GM21526 (cell line): ENCODE measurements around the gene EXPH5.
A peak's percentile ranks its signal among the peaks of the same experiment; 100 is the strongest.

Experiments used
- ATAC-seq: cut with Tn5 transposase; IDR thresholded peaks from one replicate; pipeline ENCODE4 v1.9.1; 2021; ENCODE audit warnings: moderate library complexity; ENCODE audit not compliant: unreplicated experiment, low FRiP score

Gene EXPH5

DNA sequence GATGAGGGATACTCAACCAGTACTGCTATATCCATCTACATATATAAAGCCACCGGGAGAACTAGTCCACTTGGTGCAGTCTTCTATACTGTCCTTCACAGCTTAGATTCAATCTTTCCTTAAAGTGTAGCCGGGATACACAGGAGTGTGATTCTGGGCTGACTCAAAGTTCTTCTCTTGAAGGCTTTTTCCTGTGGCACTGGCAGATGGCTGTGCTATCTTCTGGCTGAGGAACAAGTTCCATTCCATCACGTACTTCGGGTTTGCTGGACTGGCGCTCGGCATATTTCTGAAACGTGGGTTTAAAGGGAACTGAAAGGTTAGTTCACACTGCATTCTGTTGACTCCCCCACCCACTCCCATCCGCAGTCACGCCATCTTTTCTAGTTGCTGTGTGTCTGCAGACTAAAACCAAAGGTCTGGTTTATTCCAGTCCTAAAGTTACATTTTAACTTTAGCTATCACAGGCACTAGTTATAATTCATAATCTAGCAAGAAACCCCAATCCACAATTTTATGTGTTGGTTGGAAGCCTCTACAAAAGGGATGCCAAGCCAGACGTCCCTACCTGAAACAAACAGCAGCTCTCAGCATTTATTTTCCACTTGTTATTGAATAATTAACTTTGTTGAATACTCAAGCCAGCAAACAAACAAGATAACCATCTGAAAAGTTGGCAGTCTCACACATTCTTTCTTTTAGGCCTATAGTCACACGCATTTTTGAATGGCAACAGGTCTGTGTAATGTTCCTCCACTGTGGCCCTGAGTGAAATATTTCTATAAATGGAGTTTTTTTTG is 118.7 kb downstream of the EXPH5 start:
- no peak for ATAC-seq

DNA sequence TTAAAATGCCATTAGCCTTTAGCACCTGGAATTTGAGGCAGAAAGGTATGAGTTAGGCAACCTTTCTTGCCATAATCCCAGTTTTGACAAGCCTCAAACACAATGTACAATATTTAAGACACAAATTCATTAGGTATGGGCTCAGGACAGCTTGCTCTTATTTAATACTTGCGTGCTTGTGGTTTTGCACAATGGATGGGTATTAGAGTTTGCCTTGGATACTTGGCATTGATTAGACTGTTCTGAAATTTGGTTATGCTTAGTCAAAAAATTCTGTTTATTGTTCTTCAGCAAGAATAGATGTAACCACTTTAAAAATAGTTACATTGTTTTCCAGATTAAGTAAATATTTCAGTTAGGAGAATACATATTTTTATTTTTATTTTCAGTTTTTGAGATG is 120.9 kb downstream of the EXPH5 start:
- no peak for ATAC-seq

DNA sequence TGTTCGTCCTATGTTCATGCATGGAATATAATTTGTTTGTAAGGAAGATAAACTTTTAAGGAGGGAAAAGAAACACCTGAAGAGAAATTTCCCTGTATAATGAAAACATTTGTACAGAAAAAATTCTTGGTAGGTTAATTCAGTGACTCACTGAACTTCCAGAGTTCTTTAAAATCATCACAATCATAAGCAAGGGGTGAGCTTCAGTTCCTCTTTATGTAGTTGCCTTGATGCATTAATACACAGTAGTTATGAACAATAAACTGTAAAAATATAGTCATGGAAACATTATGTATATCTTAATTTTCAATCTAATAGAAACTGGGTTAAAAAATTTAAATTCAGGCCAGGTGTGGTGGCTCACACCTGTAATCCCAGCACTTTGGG is 125.1 kb downstream of the EXPH5 start:
- ATAC-seq = no peak

DNA sequence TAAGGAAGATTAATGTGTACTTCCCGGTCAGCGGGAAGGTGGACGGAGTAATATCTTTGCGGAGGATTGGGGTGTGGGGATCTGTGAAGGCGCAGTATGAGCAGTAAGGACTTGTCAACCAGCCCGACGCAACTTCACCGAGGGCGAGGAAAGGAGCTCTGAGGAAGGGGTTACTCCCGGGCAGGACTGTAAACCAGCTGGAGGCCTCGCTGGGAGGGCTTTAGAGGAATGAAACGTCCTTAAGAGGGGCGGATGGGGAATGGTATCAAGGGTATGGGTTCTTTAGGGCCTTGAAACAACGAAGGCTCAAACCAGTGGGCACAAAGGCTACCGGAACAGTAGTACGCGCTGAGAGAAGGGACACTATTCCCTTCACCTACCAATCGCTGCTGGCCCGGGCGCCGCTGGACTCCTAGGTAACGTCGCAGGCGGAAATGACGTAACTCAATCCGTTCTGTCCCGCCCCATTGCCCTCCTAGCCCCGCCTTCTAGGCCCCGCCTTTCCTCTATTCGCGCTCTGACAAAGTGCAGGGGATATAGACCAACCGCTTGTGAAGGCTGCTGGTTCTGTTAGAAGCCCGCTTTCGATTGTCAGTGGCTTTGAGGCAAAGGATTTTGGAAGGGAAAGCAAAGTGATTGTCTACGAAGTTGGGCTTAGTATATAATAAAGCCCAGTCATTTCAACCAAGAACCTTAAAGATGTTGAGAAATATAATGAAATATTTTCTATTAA is 126.3 kb downstream of the EXPH5 start, which contains the start of gene C11orf65:
Gene C11orf65, minus strand, starts transcription at position 439 of the 733 bp plus-strand sequence. CDS start 5,970 bp downstream, outside the sequence.
- peak; percentile 99 for ATAC-seq

DNA sequence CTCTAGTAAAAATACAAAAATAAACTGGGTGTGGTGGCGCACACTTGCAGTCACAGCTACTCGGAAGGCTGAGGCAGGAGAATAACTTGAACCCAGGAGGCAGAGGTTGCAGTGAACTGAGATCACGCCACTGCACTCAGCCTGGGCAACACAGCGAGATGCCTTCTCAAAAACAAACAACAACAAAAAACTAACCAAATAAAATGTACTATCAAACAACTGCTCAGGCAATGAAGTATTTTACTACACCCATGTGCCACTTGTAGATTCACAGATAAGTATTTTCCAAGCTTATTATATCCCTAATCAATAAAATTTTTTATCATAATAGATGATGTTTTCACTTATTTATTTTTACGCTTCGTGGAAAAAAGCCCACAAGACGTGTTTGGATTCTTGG is 127.2 kb downstream of the EXPH5 start:
- no peak for ATAC-seq
